H1 (cell line): ENCODE measurements around the gene TNS2. TPM values are rescaled to one million over a fixed set of nuclear protein-coding genes. Genes with fewer than 3 reads are reported as not detected.
A peak's percentile ranks its signal among the peaks of the same experiment; 100 is the strongest.

Experiments
- CTCF ChIA-PET: fragments of 300-600 bp; sonication (Branson Sonifier 250); formaldehyde crosslinking; loops from one replicate; lab custom pipeline; 2021; ENCODE audit not compliant: partially characterized antibody; lab: Charles Lee
- POLR2A ChIA-PET: fragments of 300-600 bp; sonication (Branson Sonifier 250); formaldehyde crosslinking; loops from one replicate; lab custom pipeline; 2021; ENCODE audit warnings: inconsistent platforms; ENCODE audit not compliant: partially characterized antibody; lab: Charles Lee
- DNase-seq, 2 experiments: peaks; one replicate each; pipeline versions ENCODE4 v3.0.0 to v3.0.0-alpha.2; 2010 to 2022; ENCODE audit warnings: low spot score in 2 of 2, low read depth in 1 of 2, mixed read lengths in 1 of 2
- FAIRE-seq: peaks from 2 replicates; lab custom pipeline; 2011; peaks lifted over from hg19 to GRCh38; lab: Jason Lieb, UNC
- H2AFZ ChIP-seq: 2 replicates; pipeline ENCODE4 v1.8.1; 2012; ENCODE audit warnings: low read length, inconsistent platforms
- H2AK5ac ChIP-seq: 2 replicates; pipeline ENCODE4 v1.6.1; 2013; ENCODE audit warnings: low read depth, low read length
- H2BK120ac ChIP-seq: replicated peaks from 2 replicates; pipeline ENCODE3; 2013; ENCODE audit warnings: low read depth, low read length, inconsistent platforms
- H2BK12ac ChIP-seq: 2 replicates; pipeline ENCODE4 v1.6.1; 2013; ENCODE audit warnings: low read depth, low read length
- H2BK15ac ChIP-seq: 2 replicates; pipeline ENCODE4 v1.6.1; 2013; ENCODE audit warnings: low read length
- H2BK20ac ChIP-seq: 2 replicates; pipeline ENCODE4 v1.6.1; 2013; ENCODE audit warnings: low read length
- H2BK5ac ChIP-seq: 2 replicates; pipeline ENCODE4 v1.6.1; 2013; ENCODE audit warnings: low read depth, low read length
- H3K14ac ChIP-seq: 2 replicates; pipeline ENCODE4 v1.6.1; 2013; ENCODE audit warnings: inconsistent platforms; ENCODE audit not compliant: insufficient read length
- H3K18ac ChIP-seq: 2 replicates; pipeline ENCODE4 v1.6.1; 2013; ENCODE audit warnings: low read length; ENCODE audit errors: extremely low read depth
- H3K23ac ChIP-seq: 2 replicates; pipeline ENCODE4 v1.6.1; 2013; ENCODE audit warnings: inconsistent platforms; ENCODE audit not compliant: insufficient read length
- H3K23me2 ChIP-seq: 2 replicates; pipeline ENCODE4 v1.6.1; 2013; ENCODE audit warnings: low read depth, low read length
- H3K27ac ChIP-seq: 2 replicates; pipeline ENCODE4 v1.6.1; 2011; ENCODE audit warnings: low read depth, low read length, inconsistent platforms
- H3K27me3 ChIP-seq, 4 experiments: replicated peaks in 1 of 4; 1 replicate in 1 of 4; 2 replicates in 3 of 4; pipeline versions ENCODE4 v1.6.1 to v1.8.1; 2011 to 2013; ENCODE audit warnings: low read length in 3 of 4, mild to moderate bottlenecking in 3 of 4, inconsistent platforms in 2 of 4, mixed read lengths in 2 of 4, moderate library complexity in 1 of 4; ENCODE audit not compliant: control insufficient read depth in 3 of 4, insufficient read depth in 3 of 4; ENCODE audit errors: extremely low read depth in 1 of 4
- H3K36me3 ChIP-seq, 4 experiments: 2 replicates each; pipeline versions ENCODE4 v1.6.1 to v1.8.1; 2011 to 2013; ENCODE audit warnings: mild to moderate bottlenecking in 4 of 4, low read length in 3 of 4, moderate library complexity in 2 of 4, control low read depth in 1 of 4, inconsistent platforms in 1 of 4; ENCODE audit not compliant: insufficient read depth in 4 of 4, control insufficient read depth in 2 of 4
- H3K4ac ChIP-seq: replicated peaks from 2 replicates; pipeline ENCODE3; 2013; ENCODE audit warnings: low read length, low read depth, mixed read lengths, inconsistent platforms; ENCODE audit not compliant: insufficient read length
- H3K4me1 ChIP-seq, 4 experiments: replicated peaks in 1 of 4; 1 replicate in 1 of 4; 2 replicates in 3 of 4; pipeline versions ENCODE4 v1.6.1 to v1.8.1; 2011 to 2013; ENCODE audit warnings: low read length in 3 of 4, inconsistent platforms in 2 of 4, mixed read lengths in 1 of 4; ENCODE audit not compliant: insufficient read depth in 4 of 4, control insufficient read depth in 3 of 4
- H3K4me2 ChIP-seq, 2 experiments: 2 replicates each; pipeline versions ENCODE4 v1.6.1 to v1.8.1; 2011 to 2013; ENCODE audit warnings: low read depth in 2 of 2, low read length in 2 of 2, control low read depth in 1 of 2, inconsistent platforms in 1 of 2, mild to moderate bottlenecking in 1 of 2; ENCODE audit not compliant: insufficient read depth in 1 of 2
- H3K4me3 ChIP-seq, 4 experiments: fragments of 200-600, 300-600 bp in 1 of 4; sonication (generic), shearing (Covaris generic), sonication (Bioruptor Twin) in 1 of 4; 2 replicates each; pipeline versions ENCODE4 v1.5.1 to v1.8.1; 2011 to 2016; ENCODE audit warnings: low read length in 4 of 4, low read depth in 3 of 4, control low read depth in 2 of 4, inconsistent platforms in 2 of 4, mild to moderate bottlenecking in 2 of 4, mixed read lengths in 1 of 4, moderate library complexity in 1 of 4; ENCODE audit not compliant: insufficient read depth in 2 of 4; ENCODE audit errors: extremely low read depth in 1 of 4
- H3K56ac ChIP-seq: replicated peaks from 2 replicates; pipeline ENCODE3; 2013; ENCODE audit warnings: low read depth, mild to moderate bottlenecking, mixed read lengths, low read length, inconsistent platforms; ENCODE audit not compliant: insufficient read length
- H3K79me1 ChIP-seq: 2 replicates; pipeline ENCODE4 v1.6.1; 2013; ENCODE audit warnings: low read depth, low read length, control low read depth
- H3K79me2 ChIP-seq, 2 experiments: 2 replicates each; pipeline versions ENCODE4 v1.6.1 to v1.8.1; 2012 to 2013; ENCODE audit warnings: low read length in 2 of 2, mild to moderate bottlenecking in 2 of 2, inconsistent platforms in 1 of 2; ENCODE audit not compliant: insufficient read depth in 2 of 2, control insufficient read depth in 1 of 2
- H3K9ac ChIP-seq, 4 experiments: replicated peaks in 1 of 4; 1 replicate in 1 of 4; 2 replicates in 3 of 4; pipeline versions ENCODE4 v1.6.1 to v1.8.1; 2011 to 2013; ENCODE audit warnings: low read depth in 3 of 4, low read length in 3 of 4, control low read depth in 2 of 4, mild to moderate bottlenecking in 2 of 4, moderate library complexity in 2 of 4, inconsistent platforms in 1 of 4; ENCODE audit errors: extremely low read depth in 1 of 4
- H3K9me3 ChIP-seq, 2 experiments: 2 replicates each; pipeline versions ENCODE4 v1.6.1 to v1.8.1; 2012 to 2013; ENCODE audit warnings: mild to moderate bottlenecking in 2 of 2, moderate library complexity in 2 of 2, control low read depth in 1 of 2, inconsistent platforms in 1 of 2, low read depth in 1 of 2, low read length in 1 of 2, mixed read lengths in 1 of 2; ENCODE audit not compliant: insufficient read depth in 2 of 2
- H4K20me1 ChIP-seq, 2 experiments: replicated peaks in 1 of 2; 2 replicates each; pipeline versions ENCODE3 to v1.8.1; 2011 to 2013; ENCODE audit warnings: inconsistent platforms in 2 of 2, low read length in 2 of 2, mild to moderate bottlenecking in 1 of 2; ENCODE audit not compliant: insufficient read depth in 2 of 2, control insufficient read depth in 1 of 2
- H4K5ac ChIP-seq: 2 replicates; pipeline ENCODE4 v1.6.1; 2013; ENCODE audit warnings: low read length, low read depth, mixed read lengths, inconsistent platforms; ENCODE audit not compliant: insufficient read length
- H4K8ac ChIP-seq: 2 replicates; pipeline ENCODE4 v1.8.0; 2013; ENCODE audit warnings: mild to moderate bottlenecking, moderate library complexity, low read length, inconsistent platforms; ENCODE audit not compliant: insufficient read depth; ENCODE audit errors: extremely low read depth
- H4K91ac ChIP-seq: replicated peaks from 2 replicates; pipeline ENCODE3; 2013; ENCODE audit warnings: low read length, mixed read lengths, inconsistent platforms; ENCODE audit not compliant: insufficient read length
- ASH2L ChIP-seq: fragments of 200-600, 300-600 bp; sonication (generic); IDR thresholded peaks from one replicate; pipeline ENCODE4 v1.7.1; 2017; ENCODE audit warnings: low read length
- CTBP2 ChIP-seq: IDR thresholded peaks from 2 replicates; pipeline ENCODE4 v1.7.0; 2011; ENCODE audit warnings: borderline replicate concordance, mild to moderate bottlenecking, moderate library complexity, mixed read lengths, low read length; ENCODE audit not compliant: insufficient read depth, insufficient read length
- EGR1 ChIP-seq: IDR thresholded peaks from 2 replicates; pipeline ENCODE4 v1.6.1; 2011; ENCODE audit warnings: low read depth, low read length, borderline replicate concordance
- EZH2 ChIP-seq: fragments of 200-600 bp; sonication (generic); IDR thresholded peaks from 2 replicates; pipeline ENCODE4 v1.7.1; 2012; ENCODE audit warnings: low read depth, mild to moderate bottlenecking, moderate library complexity, low read length, inconsistent platforms; ENCODE audit not compliant: severe bottlenecking
- WGBS, 2 experiments: shearing (Covaris generic) in 1 of 2; methylation state at CpG; one replicate each; pipeline versions ENCODE4 v1.1.6 to v1.1.7; 2013 to 2015; ENCODE audit warnings: low lambda C conversion rate in 2 of 2, mixed read lengths in 2 of 2, inconsistent platforms in 1 of 2, low coverage in 1 of 2, missing lambda C conversion rate in 1 of 2; ENCODE audit not compliant: insufficient replicate concordance in 2 of 2, insufficient coverage in 1 of 2, insufficient read length in 1 of 2; ENCODE audit errors: extremely low coverage in 1 of 2, missing lambda C conversion rate in 1 of 2; 5-methylcytosine and 5-hydroxymethylcytosine counted together
- long read RNA-seq, 2 experiments: library from RNA in 1 of 2; library from capped mRNA in 1 of 2; stranded (forward); transcript quantifications; one replicate each; pipeline ENCODE4 v2.0.0, GENCODE V29; 2021; ENCODE audit warnings: inconsistent platforms in 1 of 2
- polyA minus RNA-seq, 3 experiments: library from RNA; depleted of rRNA, polyadenylated mRNA; stranded (reverse); fragments of >200 nt; gene quantifications; 1 replicate in 2 of 3; 2 replicates in 1 of 3; pipeline ENCODE4 v1.2.3, GENCODE V29; 2011
- polyA plus RNA-seq, 7 experiments: library from polyadenylated mRNA; depleted of rRNA in 3 of 7; stranded (reverse) in 5 of 7; unstranded in 2 of 7; fragments of >200 nt in 5 of 7; fragments of 200-250 nt in 2 of 7; gene quantifications; 1 replicate in 5 of 7; 2 replicates in 1 of 7; 4 replicates in 1 of 7; pipeline versions ENCODE4 v1.2.1 to v1.2.3, GENCODE V29; 2011 to 2013; ENCODE audit warnings: missing spikeins in 2 of 7, mixed read lengths in 2 of 7
- total RNA-seq: library from RNA; stranded (reverse); fragmentation: NEBNext Ultra II Directional; extraction: Animal tissue kit (Norgen Biotek cat#: 25700); gene quantifications from 2 replicates; pipeline ENCODE4 v1.2.1, GENCODE V29; 2021

TNS2 gene
- total RNA-seq (4.7 and 5.8 TPM in 2 replicates), polyA plus RNA-seq (2011; rRNA removed) (2.8 and 5.0 TPM in 2 replicates), polyA minus RNA-seq (2011; rRNA and poly(A)+ RNA removed) (1.7 and 2.8 TPM in 2 replicates)
- polyA plus RNA-seq (2011; cell fraction: cytosol; rRNA removed): 1.7 TPM
- 25.7 TPM for polyA plus RNA-seq (2011; cell fraction: nucleus; rRNA removed)
- 4.3 to 6.2 TPM (median 4.8 TPM) in 4 replicates for polyA plus RNA-seq (2012, experiment 1 of 2)
- polyA plus RNA-seq (2012, experiment 2 of 2): 2.5 TPM
- 3.7 TPM for polyA plus RNA-seq (2013, experiment 1 of 2)
- 3.4 TPM for polyA plus RNA-seq (2013, experiment 2 of 2)
- polyA minus RNA-seq (2011; cell fraction: cytosol; rRNA and poly(A)+ RNA removed): 10.8 TPM
- polyA minus RNA-seq (2011; cell fraction: nucleus; rRNA and poly(A)+ RNA removed): 10.6 TPM
- long read RNA-seq, experiment 1, partial matches to known transcripts: 2 of 3 reads
- long read RNA-seq, experiment 1, other reads (novel, unspliced or antisense): 1 of 3 reads
- long read RNA-seq, experiment 2: 0 reads

GRCh38 chr12:53049571-53050318, at the start of gene TNS2:
Gene TNS2 (plus strand): TSS chr12:53050065. CDS start chr12:53050186, 121 bp downstream.
- peak within 1 kb of the TSS; percentile 44; the same call in 1 of the 2 replicates for H2AK5ac ChIP-seq
- 16% methylated on average over 16 of the region's 20 CpGs; no CpG with 5 or more reads in 1 of the 2 experiments for WGBS, 2 experiments
- H3K18ac ChIP-seq: peak within 1 kb of the TSS; percentile 88
- H2BK120ac ChIP-seq: no peak within 1 kb of the TSS
- no peak within 1 kb of the TSS for H2BK20ac ChIP-seq
- peaks cover 0 to 5% (median 0%) of the 10 kb centered on the region in 4 experiments; a peak in 1 of 8 replicates for H3K36me3 ChIP-seq
- H2BK12ac ChIP-seq: peak within 1 kb of the TSS; percentile 63; the same call in 1 of the 2 replicates
- no peaks in the 10 kb centered on the region for H3K79me2 ChIP-seq
- H4K5ac ChIP-seq: no peak within 1 kb of the TSS
- H3K56ac ChIP-seq: no peak within 1 kb of the TSS
- peak; percentile 13 for TF ChIP-seq CTBP2
- TF ChIP-seq EZH2: no peak
- peak; percentile 58; the same call in 1 of the 2 replicates for TF ChIP-seq EGR1
- TF ChIP-seq ASH2L: peak; percentile 33
- peaks cover 0 to 12% (median 10%) of the 10 kb centered on the region in 4 experiments; a peak in 5 of 7 replicates for H3K27me3 ChIP-seq
- ChIA-PET POLR2A (interaction anchor here (0.7 to 35.6 kb wide), 8 partner anchors 10 to 261 kb away, joined by 3 to 711 read pairs (median 4); partner anchors contain the start of gene EIF4B), CTCF (interaction anchor here (0.6 to 15.7 kb wide), 8 partner anchors 13 to 893 kb away, joined by 3 to 258 read pairs (median 4); partner anchors contain the start of genes IGFBP6 and SPRYD3)
- peak within 1 kb of the TSS; percentile 29 for H4K91ac ChIP-seq
- no peak within 1 kb of the TSS for H3K9ac ChIP-seq
- no peak within 1 kb of the TSS for H3K27ac ChIP-seq
- H3K4me1 ChIP-seq: peaks cover 28 to 65% (median 51%) of the 10 kb centered on the region in 4 experiments
- H2BK5ac ChIP-seq: peak within 1 kb of the TSS; percentile 87; the same call in 1 of the 2 replicates
- H2BK15ac ChIP-seq: no peak within 1 kb of the TSS; the same call in 1 of the 2 replicates
- H2AFZ ChIP-seq: no peak within 1 kb of the TSS
- H3K4me2 ChIP-seq: peak within 1 kb of the TSS; percentile 78 to 98
- H3K23me2 ChIP-seq: peaks cover 32% of the 10 kb centered on the region
- no peak within 1 kb of the TSS for H3K14ac ChIP-seq
- no peak within 1 kb of the TSS for H3K4ac ChIP-seq
- FAIRE-seq (no peak), DNase-seq (peak in 1 of 2 experiments; percentile 70)
- H3K79me1 ChIP-seq: peaks cover 10% of the 10 kb centered on the region; the same call in 1 of the 2 replicates
- H3K23ac ChIP-seq: no peak within 1 kb of the TSS
- peaks cover 12 to 21% of the 10 kb centered on the region in 2 experiments for H4K20me1 ChIP-seq
- H3K9me3 ChIP-seq: no peaks in the 10 kb centered on the region
- peak within 1 kb of the TSS; percentile 11; the same call in 1 of the 2 replicates for H4K8ac ChIP-seq
- H3K4me3 ChIP-seq: peak within 1 kb of the TSS in 3 of 4 experiments; percentile 5 to 58 (median 11); a peak in 5 of 8 replicates
